Measurements from ENCODE around the gene AP3D1.

GRCh38 chr19:2114218-2114617 is 37.1 kb downstream of the AP3D1 start:
- TF ChIP-seq CTCF (conservative IDR thresholded peaks at IDR 0.05; ENCODE audit: low read depth, low read length), result no peak
- no peak for TF ChIP-seq EZH2phosphoT487 (IDR thresholded peaks at IDR 0.05; ENCODE audit: borderline replicate concordance, low read length)
- TF ChIP-seq EZH2 (IDR thresholded peaks at IDR 0.05; ENCODE audit: low read length, unreplicated experiment), result no peak

Data from PC-3 (cell line).